ENCODE measurements around the gene FOXO4.
"Not testable (repeated sequence)": the region's sequence is repeated elsewhere in the genome, so short reads cannot be mapped to it uniquely, and the experiment has no call there.

The FOXO4 gene

GRCh38 chrX:71095555-71095980 lies at the start of gene FOXO4:
Gene FOXO4 (plus strand): TSS chrX:71095851. CDS start chrX:71096529, 678 bp downstream.
- peak; percentile 90 for DNase-seq (ENCODE audit: low spot score)

- not testable (repeated sequence) for DNase-seq (ENCODE audit: low spot score)
These were observed 47.8 kb upstream of the FOXO4 start for GRCh38 chrX:71047891-71048290.

GRCh38 chrX:71052721-71053120 lies 42.9 kb upstream of the FOXO4 start:
- DNase-seq (ENCODE audit: low spot score) = no peak

GRCh38 chrX:71053217-71053621 lies 42.4 kb upstream of the FOXO4 start:
- DNase-seq (ENCODE audit: low spot score) = peak; percentile 35

- no peak for DNase-seq (ENCODE audit: low spot score)
These were observed 38.8 kb upstream of the FOXO4 start for GRCh38 chrX:71056867-71057266.

- no peak for DNase-seq (ENCODE audit: low spot score)
These were observed 37.7 kb upstream of the FOXO4 start for GRCh38 chrX:71057848-71058530.

GRCh38 chrX:71060127-71060526 lies 35.5 kb upstream of the FOXO4 start:
- DNase-seq (ENCODE audit: low spot score) = no peak

- DNase-seq (ENCODE audit: low spot score) = no peak
These were observed 28.6 kb upstream of the FOXO4 start for GRCh38 chrX:71067089-71067488.

GRCh38 chrX:71067712-71068043 lies 28.0 kb upstream of the FOXO4 start:
- DNase-seq (ENCODE audit: low spot score) = no peak

- peak; percentile 90 for DNase-seq (ENCODE audit: low spot score)
These were observed 27.4 kb upstream of the FOXO4 start, which contains the start of gene SNX12 for GRCh38 chrX:71068044-71068918. Gene SNX12 (minus strand): TSS chrX:71068334. CDS start chrX:71068306, 28 bp downstream.

GRCh38 chrX:71070531-71070930 lies 25.1 kb upstream of the FOXO4 start:
- no peak for DNase-seq (ENCODE audit: low spot score)

GRCh38 chrX:71081330-71082123 lies 14.1 kb upstream of the FOXO4 start:
- DNase-seq (ENCODE audit: low spot score) = no peak

- DNase-seq (ENCODE audit: low spot score) = no peak
These were observed 13.5 kb upstream of the FOXO4 start for GRCh38 chrX:71082124-71082647.

- no peak for DNase-seq (ENCODE audit: low spot score)
These were observed 12.8 kb upstream of the FOXO4 start for GRCh38 chrX:71082822-71083221.

- DNase-seq (ENCODE audit: low spot score) = no peak
These were observed 9.8 kb upstream of the FOXO4 start for GRCh38 chrX:71085900-71086299.

GRCh38 chrX:71091263-71091662 lies 4.4 kb upstream of the FOXO4 start:
- DNase-seq (ENCODE audit: low spot score) = no peak

GRCh38 chrX:71095033-71095432 lies 618 bp upstream of the FOXO4 start:
- no peak for DNase-seq (ENCODE audit: low spot score)

- DNase-seq (ENCODE audit: low spot score) = no peak
These were observed 519 bp downstream of the FOXO4 start for GRCh38 chrX:71095981-71096759.

- DNase-seq (ENCODE audit: low spot score) = no peak
These were observed 1.0 kb downstream of the FOXO4 start for GRCh38 chrX:71096760-71097032.

GRCh38 chrX:71098302-71098701 lies 2.7 kb downstream of the FOXO4 start:
- DNase-seq (ENCODE audit: low spot score) = peak; percentile 62

GRCh38 chrX:71098951-71099506 lies 3.4 kb downstream of the FOXO4 start:
- no peak for DNase-seq (ENCODE audit: low spot score)
